Pancreas (tissue), 10 donors: ENCODE results near the gene KLHL5. TPM values are rescaled to one million over a fixed set of nuclear protein-coding genes. Genes with fewer than 3 reads are reported as not detected.
A peak's percentile ranks its signal among the peaks of the same experiment; 100 is the strongest.

Experiments used
- ATAC-seq, 4 donors: fragments of 200-7000 bp; cut with Tn5 transposase; one replicate each; pipeline versions ENCODE4 v1.8.0 to v1.9.1; 2020; ENCODE audit warnings: mild to moderate bottlenecking in 4 of 4, moderate library complexity in 4 of 4
- DNase-seq, 6 donors: peaks; one replicate each; pipeline ENCODE4 v3.0.0-alpha.2; 2020
- FAIRE-seq: peaks from 2 replicates; lab custom pipeline; 2012; peaks lifted over from hg19 to GRCh38; lab: Jason Lieb, UNC
- H3K27ac ChIP-seq, 4 donors: fragments of 200-600 bp; sonication (generic); 1 replicate in 3 of 4; 2 replicates in 1 of 4; pipeline versions ENCODE4 v1.5.0 to v1.8.0; 2020
- H3K27me3 ChIP-seq, 4 donors: fragments of 200-600 bp; one replicate each; pipeline ENCODE4 v1.8.0; 2021
- H3K36me3 ChIP-seq, 3 donors: fragments of 200-600 bp; sonication (generic) in 1 of 3; one replicate each; pipeline versions ENCODE4 v1.5.0 to v1.8.0; 2020 to 2021
- H3K4me1 ChIP-seq, 3 donors: fragments of 200-600 bp; one replicate each; pipeline ENCODE4 v1.8.0; 2021
- H3K4me3 ChIP-seq, 4 donors: fragments of 200-600 bp; sonication (generic) in 2 of 4; one replicate each; pipeline versions ENCODE4 v1.5.0 to v1.8.0; 2020 to 2021
- H3K9me3 ChIP-seq, 4 donors: fragments of 200-600 bp; one replicate each; pipeline ENCODE4 v1.8.0; 2021
- WGBS, 2 donors: extraction: QIAGEN DNeasy Blood & Tissue Kit; methylation state at CpG; one replicate each; pipeline ENCODE4 v1.1.7; 2013; 5-methylcytosine and 5-hydroxymethylcytosine counted together
- intact Hi-C, 3 donors: fragments of 100-400 bp; cut with DNase I; formaldehyde crosslinking; loops; one replicate each; pipeline versions ENCODE4 v1.11.1 to v1.14.2; 2022
- polyA plus RNA-seq, 2 donors: library from polyadenylated mRNA; stranded (reverse); fragments of 200-250 nt; gene quantifications; one replicate each; pipeline ENCODE4 v1.2.3, GENCODE V29; 2013
- total RNA-seq, 6 donors: library from RNA; stranded (reverse); fragmentation: NEBNext Ultra II Directional in 4 of 6; extraction: Animal tissue kit (Norgen Biotek cat#: 25700) in 4 of 6; gene quantifications; one replicate each; pipeline versions ENCODE4 v1.2.1 to v1.2.4, GENCODE V29; 2021 to 2023
- TF ChIP-seq, protein P1 (sequence below), 4 donors: fragments of 200-600 bp; sonication (generic) in 3 of 4; IDR thresholded peaks; one replicate each; pipeline versions ENCODE4 v1.5.0 to v1.8.0; 2021; ENCODE audit warnings: antibody characterized with exemption in 4 of 4
- donor health status: healthy with polysubstance abuse.
- donor health status: DM: no; HTN: no; CAD: no; lungs with moderate emphysema.
- donor health status: DM: no; HTN: no; CAD: no.
- donor health status: control.
- donor health status: control.
- donor health status: Bipolar disorder and iron deficiency.
- donor health status: DM: yes; HTN: yes; CAD: no.
- donor health status: DM: no; HTN: no; CAD: no.
- donor health status: DM: no; HTN: no; CAD: no.
- donor health status: DM: yes; HTN: yes; CAD: no.

Gene KLHL5
- total and polyA plus RNA-seq, 8 donors: 5.3 to 34.6 (median 9.3) TPM

DNA sequence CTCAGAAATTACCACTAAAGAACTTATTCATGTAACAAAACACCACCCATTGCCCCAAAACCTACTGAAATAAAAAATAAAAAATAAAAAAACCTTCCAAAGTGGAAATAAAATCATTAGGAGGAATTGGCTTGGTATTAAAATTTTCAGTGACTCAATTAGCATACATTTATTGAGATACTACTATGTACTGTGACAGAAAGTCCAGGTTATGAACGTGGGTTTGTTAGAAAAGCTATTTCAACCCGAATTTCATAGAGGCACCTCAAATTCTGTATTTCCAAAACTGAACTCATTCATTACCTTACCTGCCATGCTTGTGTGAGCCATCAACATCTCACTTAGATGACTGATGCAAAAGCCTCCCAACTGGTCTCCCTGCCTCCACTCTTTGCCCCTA is 16.8 kb downstream of the KLHL5 start:
- TF ChIP-seq, protein P1, sequence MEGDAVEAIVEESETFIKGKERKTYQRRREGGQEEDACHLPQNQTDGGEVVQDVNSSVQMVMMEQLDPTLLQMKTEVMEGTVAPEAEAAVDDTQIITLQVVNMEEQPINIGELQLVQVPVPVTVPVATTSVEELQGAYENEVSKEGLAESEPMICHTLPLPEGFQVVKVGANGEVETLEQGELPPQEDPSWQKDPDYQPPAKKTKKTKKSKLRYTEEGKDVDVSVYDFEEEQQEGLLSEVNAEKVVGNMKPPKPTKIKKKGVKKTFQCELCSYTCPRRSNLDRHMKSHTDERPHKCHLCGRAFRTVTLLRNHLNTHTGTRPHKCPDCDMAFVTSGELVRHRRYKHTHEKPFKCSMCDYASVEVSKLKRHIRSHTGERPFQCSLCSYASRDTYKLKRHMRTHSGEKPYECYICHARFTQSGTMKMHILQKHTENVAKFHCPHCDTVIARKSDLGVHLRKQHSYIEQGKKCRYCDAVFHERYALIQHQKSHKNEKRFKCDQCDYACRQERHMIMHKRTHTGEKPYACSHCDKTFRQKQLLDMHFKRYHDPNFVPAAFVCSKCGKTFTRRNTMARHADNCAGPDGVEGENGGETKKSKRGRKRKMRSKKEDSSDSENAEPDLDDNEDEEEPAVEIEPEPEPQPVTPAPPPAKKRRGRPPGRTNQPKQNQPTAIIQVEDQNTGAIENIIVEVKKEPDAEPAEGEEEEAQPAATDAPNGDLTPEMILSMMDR (IDR thresholded peaks at IDR 0.05): no peak
- no peak for DNase-seq

DNA sequence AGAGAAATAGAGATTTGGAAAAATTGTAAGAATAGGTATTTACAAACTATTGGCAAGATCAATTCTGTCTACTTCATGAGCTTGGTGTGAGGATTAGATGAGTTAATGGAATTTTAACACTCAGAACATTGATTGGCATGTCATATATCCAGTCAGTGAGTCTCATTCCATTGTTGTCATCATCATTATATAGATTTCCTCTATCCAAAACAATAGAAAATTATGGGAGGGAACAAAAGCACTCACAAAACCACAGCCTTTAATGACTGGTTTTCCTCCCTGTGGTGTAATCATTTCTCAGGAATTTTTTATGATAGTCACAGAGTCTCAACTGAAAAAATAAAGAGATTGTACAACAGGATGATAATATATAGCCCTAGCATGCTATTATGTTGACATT is 21.1 kb downstream of the KLHL5 start:
- ATAC-seq: no peak
- no peak overlapping the region for H3K4me3 ChIP-seq
- no peaks in the 10 kb centered on the region for H3K4me1 ChIP-seq

More for the DNA sequence above, 16.8 kb downstream of the KLHL5 start:
- 75 to 87% methylated on average over 2 of the region's 2 CpGs for WGBS, 2 donors
- Histone ChIP-seq H3K27ac (no peak overlapping the region), H3K4me3 (no peak overlapping the region), H3K9me3 (no peaks in the 10 kb centered on the region), H3K36me3 (peaks cover 0 to 7% (median 0%) of the 10 kb centered on the region in 3 donors), H3K4me1 (no peaks in the 10 kb centered on the region), H3K27me3 (no peaks in the 10 kb centered on the region)
- intact Hi-C loops: no loop called here
- ATAC-seq (no peak), FAIRE-seq (no peak)

DNA sequence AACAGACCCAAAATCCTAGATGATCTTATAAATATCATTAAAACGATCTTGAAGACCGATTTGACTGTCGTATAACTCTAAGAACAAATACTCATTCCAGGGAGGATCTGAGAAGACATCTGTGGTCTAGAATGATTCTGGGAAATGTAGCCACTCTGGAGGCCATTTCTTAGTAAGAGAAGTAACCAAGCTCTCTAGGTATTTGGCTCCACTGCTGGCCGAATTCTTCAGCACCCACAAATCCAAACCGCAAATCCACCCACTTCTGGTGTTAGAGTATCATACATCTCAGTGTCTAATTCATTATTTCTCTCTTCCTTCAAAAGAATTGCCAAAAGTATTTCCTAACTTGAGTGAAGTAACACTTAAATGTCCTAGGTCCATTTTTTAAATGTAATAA is 23.9 kb downstream of the KLHL5 start:
- Histone ChIP-seq H3K27ac (no peak overlapping the region), H3K4me1 (no peaks in the 10 kb centered on the region), H3K27me3 (no peaks in the 10 kb centered on the region), H3K4me3 (no peak overlapping the region), H3K36me3 (peaks cover 0 to 7% (median 0%) of the 10 kb centered on the region in 3 donors), H3K9me3 (no peaks in the 10 kb centered on the region)
- WGBS, 2 donors: 85 to 90% methylated on average over 5 of the region's 5 CpGs
- DNase-seq (no peak), FAIRE-seq (no peak), ATAC-seq (peak in 1 of 4 donors; percentile 19)
- intact Hi-C loops: no loop called here
- TF ChIP-seq, protein P1 (IDR thresholded peaks at IDR 0.05): no peak

More for the DNA sequence above, 21.1 kb downstream of the KLHL5 start:
- intact Hi-C loops: no loop called here
- Histone ChIP-seq H3K27ac (no peak overlapping the region), H3K36me3 (peaks cover 0 to 7% (median 0%) of the 10 kb centered on the region in 3 donors), H3K9me3 (no peaks in the 10 kb centered on the region), H3K27me3 (no peaks in the 10 kb centered on the region)
- FAIRE-seq (no peak), DNase-seq (no peak)
- TF ChIP-seq, protein P1 (IDR thresholded peaks at IDR 0.05): no peak

DNA sequence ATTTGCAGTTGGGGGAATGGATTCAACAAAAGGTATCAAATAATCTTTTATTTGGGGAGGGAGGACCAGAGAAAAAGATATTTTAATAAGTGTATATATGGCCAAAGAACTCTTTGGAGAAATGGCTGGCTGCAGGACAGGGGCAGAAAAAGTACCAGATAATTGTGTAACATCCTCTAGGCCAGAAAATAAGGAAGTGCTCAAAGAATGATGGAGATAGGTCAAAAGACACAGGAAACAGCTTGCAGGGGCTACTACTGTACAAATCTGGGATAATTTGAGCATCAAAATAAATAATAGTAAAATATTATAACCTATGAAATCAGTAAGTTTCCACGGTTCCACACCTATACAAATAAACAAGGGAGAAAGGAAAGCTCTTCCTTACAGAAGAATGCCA is 34.8 kb downstream of the KLHL5 start:
- H3K27me3 ChIP-seq: no peaks in the 10 kb centered on the region
- no peak overlapping the region for H3K27ac ChIP-seq
- H3K36me3 ChIP-seq: peaks cover 0 to 5% (median 0%) of the 10 kb centered on the region in 3 donors
- ATAC-seq: no peak
- DNase-seq: no peak
- H3K4me3 ChIP-seq: no peak overlapping the region
- 75 to 86% methylated on average over 1 of the region's 1 CpG for WGBS, 2 donors
- no peak for FAIRE-seq
- intact Hi-C loops: no loop called here
- no peaks in the 10 kb centered on the region for H3K9me3 ChIP-seq
- TF ChIP-seq, protein P1 (IDR thresholded peaks at IDR 0.05): no peak
- no peaks in the 10 kb centered on the region for H3K4me1 ChIP-seq

DNA sequence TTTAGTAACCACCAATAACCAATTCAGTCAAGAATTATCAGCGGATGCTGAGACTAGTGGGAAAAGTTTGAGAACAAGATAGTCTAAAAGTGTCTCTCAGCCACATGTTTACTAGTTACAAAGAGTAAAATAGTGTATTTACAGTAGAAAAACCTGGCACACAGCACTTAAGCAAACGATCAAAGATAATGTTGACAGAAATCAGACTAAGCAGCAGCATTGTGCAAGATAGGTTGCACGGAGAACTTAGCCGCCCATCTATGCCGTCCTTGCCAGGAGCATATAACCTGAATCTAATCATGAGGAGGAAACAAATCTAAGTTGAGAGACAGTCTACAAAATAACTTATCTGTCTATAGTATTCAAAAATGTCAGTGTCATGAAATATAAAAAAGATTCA is 35.3 kb downstream of the KLHL5 start:
- intact Hi-C loops: no loop called here
- Histone ChIP-seq H3K27ac (no peak overlapping the region), H3K4me3 (no peak overlapping the region), H3K36me3 (peaks cover 0 to under 1% (median 0%) of the 10 kb centered on the region in 3 donors), H3K9me3 (no peaks in the 10 kb centered on the region), H3K4me1 (no peaks in the 10 kb centered on the region), H3K27me3 (no peaks in the 10 kb centered on the region)
- WGBS, 2 donors: 40 to 42% methylated on average over 5 of the region's 5 CpGs
- FAIRE-seq (no peak), ATAC-seq (peak in 1 of 4 donors; percentile 34), DNase-seq (no peak)
- TF ChIP-seq, protein P1 (IDR thresholded peaks at IDR 0.05): no peak
